ENCODE data around the gene HTR5A.

DNA sequence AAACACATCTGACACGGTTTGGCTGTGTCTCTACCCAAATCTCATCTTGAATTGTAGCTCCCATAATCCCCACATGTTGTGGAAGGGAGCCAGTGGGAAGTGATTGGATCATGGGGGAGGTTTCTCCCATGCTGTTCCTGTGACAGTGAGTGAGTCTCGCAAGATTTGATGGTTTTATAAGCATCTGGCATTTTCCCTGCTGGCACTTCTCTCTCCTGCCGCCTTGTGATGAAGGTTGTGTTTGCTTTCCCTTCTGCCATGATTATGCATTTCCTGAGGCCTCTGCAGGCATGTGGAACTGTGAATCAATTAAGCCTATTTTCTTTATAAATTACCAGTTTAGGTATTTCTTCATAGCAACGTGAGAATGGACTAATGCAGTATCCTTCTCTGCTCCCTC lies 5.9 kb upstream of the HTR5A start:
- TF ChIP-seq, protein P1, sequence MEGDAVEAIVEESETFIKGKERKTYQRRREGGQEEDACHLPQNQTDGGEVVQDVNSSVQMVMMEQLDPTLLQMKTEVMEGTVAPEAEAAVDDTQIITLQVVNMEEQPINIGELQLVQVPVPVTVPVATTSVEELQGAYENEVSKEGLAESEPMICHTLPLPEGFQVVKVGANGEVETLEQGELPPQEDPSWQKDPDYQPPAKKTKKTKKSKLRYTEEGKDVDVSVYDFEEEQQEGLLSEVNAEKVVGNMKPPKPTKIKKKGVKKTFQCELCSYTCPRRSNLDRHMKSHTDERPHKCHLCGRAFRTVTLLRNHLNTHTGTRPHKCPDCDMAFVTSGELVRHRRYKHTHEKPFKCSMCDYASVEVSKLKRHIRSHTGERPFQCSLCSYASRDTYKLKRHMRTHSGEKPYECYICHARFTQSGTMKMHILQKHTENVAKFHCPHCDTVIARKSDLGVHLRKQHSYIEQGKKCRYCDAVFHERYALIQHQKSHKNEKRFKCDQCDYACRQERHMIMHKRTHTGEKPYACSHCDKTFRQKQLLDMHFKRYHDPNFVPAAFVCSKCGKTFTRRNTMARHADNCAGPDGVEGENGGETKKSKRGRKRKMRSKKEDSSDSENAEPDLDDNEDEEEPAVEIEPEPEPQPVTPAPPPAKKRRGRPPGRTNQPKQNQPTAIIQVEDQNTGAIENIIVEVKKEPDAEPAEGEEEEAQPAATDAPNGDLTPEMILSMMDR (IDR thresholded peaks at IDR 0.05; ENCODE audit: borderline replicate concordance, extremely low read depth, low read length, poor library complexity, severe bottlenecking): no peak
- TF ChIP-seq EZH2 (IDR thresholded peaks at IDR 0.05; ENCODE audit: borderline replicate concordance, low read depth, low read length, severe bottlenecking): no peak
